Ishikawa (cell line): ENCODE measurements around the gene ST6GALNAC4.
A peak's percentile ranks its signal among the peaks of the same experiment; 100 is the strongest.

Source experiments
- CEBPB ChIP-seq: IDR thresholded peaks from 2 replicates; pipeline ENCODE4 v1.6.1; 2012
- CREB1 ChIP-seq: IDR thresholded peaks from 2 replicates; pipeline ENCODE4 v1.6.1; 2012; ENCODE audit warnings: low read depth
- EGR1 ChIP-seq: IDR thresholded peaks from 2 replicates; pipeline ENCODE4 v1.6.1; 2012
- EP300 ChIP-seq: IDR thresholded peaks from 2 replicates; pipeline ENCODE4 v1.6.1; 2012; ENCODE audit warnings: borderline replicate concordance
- FOXM1 ChIP-seq: IDR thresholded peaks from 2 replicates; pipeline ENCODE4 v1.6.1; 2012; ENCODE audit warnings: low read depth, borderline replicate concordance
- MAX ChIP-seq: IDR thresholded peaks from 2 replicates; pipeline ENCODE4 v1.6.1; 2012
- NFIC ChIP-seq: IDR thresholded peaks from 2 replicates; pipeline ENCODE4 v1.6.1; 2012
- RAD21 ChIP-seq: IDR thresholded peaks from 2 replicates; pipeline ENCODE4 v1.6.1; 2012; ENCODE audit warnings: low read depth
- REST ChIP-seq: IDR thresholded peaks from 2 replicates; pipeline ENCODE4 v1.6.1; 2012; ENCODE audit warnings: low read depth, mild to moderate bottlenecking
- TAF1 ChIP-seq: IDR thresholded peaks from 2 replicates; pipeline ENCODE4 v1.6.1; 2012; ENCODE audit warnings: low read depth, mild to moderate bottlenecking
- TCF12 ChIP-seq: IDR thresholded peaks from 2 replicates; pipeline ENCODE4 v1.6.1; 2012; ENCODE audit warnings: low read depth
- TEAD4 ChIP-seq: IDR thresholded peaks from 2 replicates; pipeline ENCODE4 v1.6.1; 2012
- USF1 ChIP-seq: IDR thresholded peaks from 2 replicates; pipeline ENCODE4 v1.6.1; 2012
- YY1 ChIP-seq: IDR thresholded peaks from 2 replicates; pipeline ENCODE4 v1.6.1; 2012; ENCODE audit warnings: low read depth
- ZBTB7A ChIP-seq: IDR thresholded peaks from 2 replicates; pipeline ENCODE4 v1.6.1; 2012; ENCODE audit warnings: low read depth

Gene ST6GALNAC4

GRCh38 chr9:127934248-127934647 lies 17.4 kb upstream of the ST6GALNAC4 start:
- no peak for TF ChIP-seq NFIC

GRCh38 chr9:127931092-127931881 lies 14.4 kb upstream of the ST6GALNAC4 start:
- no peak for TF ChIP-seq RAD21
- TF ChIP-seq USF1: peak; percentile 60
- 0 out of 2 replicates have a peak, but pooled peaks have one; percentile 13 for TF ChIP-seq CEBPB

GRCh38 chr9:127930231-127931091 lies 13.6 kb upstream of the ST6GALNAC4 start, which contains the start of gene PIP5KL1:
Gene PIP5KL1, minus strand, starts transcription at chr9:127930777. Its CDS starts 25 bp downstream, at chr9:127930752.
- 0 out of 2 replicates have a peak, but pooled peaks have one; percentile 13 for TF ChIP-seq YY1
- TF ChIP-seq TAF1: 0 out of 2 replicates have a peak, but pooled peaks have one; percentile 5
- no peak for TF ChIP-seq REST
- no peak for TF ChIP-seq TEAD4
- TF ChIP-seq USF1: no peak
- 0 out of 2 replicates have a peak, but pooled peaks have one; percentile 23 for TF ChIP-seq CREB1
- TF ChIP-seq EGR1: peak; percentile 81
- TF ChIP-seq NFIC: no peak
- TF ChIP-seq MAX: no peak; the same call in 1 of the 2 replicates
- TF ChIP-seq CEBPB: no peak
- peak; percentile 14; the same call in 1 of the 2 replicates for TF ChIP-seq EP300
- no peak; the same call in 1 of the 2 replicates for TF ChIP-seq RAD21
- TF ChIP-seq ZBTB7A: peak; percentile 28
- peak; percentile 20; the same call in 1 of the 2 replicates for TF ChIP-seq TCF12
- TF ChIP-seq FOXM1: no peak

- TF ChIP-seq TCF12 (no peak), EP300 (no peak), TAF1 (no peak), TEAD4 (no peak), FOXM1 (no peak), USF1 (no peak), REST (no peak), EGR1 (no peak), RAD21 (no peak), ZBTB7A (no peak), YY1 (no peak), CREB1 (no peak), CEBPB (no peak), MAX (no peak), NFIC (no peak)
Measured at GRCh38 chr9:127929625-127929979, 12.8 kb upstream of the ST6GALNAC4 start.
